PC-3 (cell line): ENCODE results near the gene S100PBP.

ENCODE experiments used
- EZH2 ChIP-seq: fragments of 300-600 bp; sonication (generic); IDR thresholded peaks from one replicate; pipeline ENCODE4 v1.6.1; 2017; ENCODE audit warnings: antibody characterized with exemption, mild to moderate bottlenecking, low read length; ENCODE audit not compliant: unreplicated experiment
- TF ChIP-seq, protein P1 (sequence below): fragments of 300-600 bp; sonication (generic); conservative IDR thresholded peaks from 2 replicates; pipeline ENCODE4 v1.5.1; 2017; ENCODE audit warnings: antibody characterized with exemption, low read depth, mild to moderate bottlenecking, low read length

DNA sequence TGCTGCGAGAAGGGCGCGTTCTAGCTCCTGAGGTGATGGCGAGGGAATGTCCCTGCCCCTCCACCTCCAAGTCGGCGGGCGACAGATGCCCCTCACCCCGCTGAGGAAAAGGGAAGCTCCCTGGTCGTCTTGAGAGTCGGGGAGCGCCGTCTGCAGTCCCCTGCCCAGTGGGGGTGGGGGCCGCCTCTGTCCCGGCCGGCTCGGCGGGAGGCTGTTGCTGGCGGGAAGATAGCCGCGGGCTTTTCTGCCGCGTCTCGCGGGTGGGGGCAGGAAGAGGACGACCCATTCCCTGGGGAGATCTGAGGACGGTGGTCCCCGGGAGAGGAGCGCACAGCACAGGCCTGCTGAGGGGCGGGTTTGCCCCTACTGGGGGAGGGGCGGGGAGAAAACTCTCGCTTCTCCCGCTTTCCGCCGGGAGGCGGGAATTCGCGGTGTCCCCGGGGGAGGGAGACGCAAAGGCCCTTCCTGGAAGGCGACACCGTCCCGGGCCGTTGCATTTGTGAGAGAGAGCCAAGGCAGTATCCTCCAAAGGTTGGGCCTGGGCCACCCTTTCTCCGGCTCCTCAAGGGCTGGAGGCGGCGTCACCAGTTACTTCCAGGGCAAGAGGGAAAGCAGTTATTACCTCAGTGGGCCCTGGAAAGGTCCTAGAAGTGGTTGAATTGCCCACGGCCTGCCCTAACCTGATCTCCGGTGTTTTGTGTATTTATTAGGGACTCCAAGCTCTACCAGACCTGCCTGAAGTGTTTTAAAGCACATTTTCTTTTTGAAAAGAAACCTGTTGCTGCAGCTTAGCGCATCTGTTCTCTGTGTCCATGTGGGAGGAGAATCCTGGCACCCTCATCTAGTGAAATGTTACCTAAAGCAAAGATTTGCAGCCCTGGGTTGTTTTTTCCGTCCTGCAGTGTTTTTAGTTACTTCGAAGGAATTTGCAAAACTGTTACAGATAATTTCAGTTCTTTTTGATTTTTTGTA, 648 bp downstream of the S100PBP start:
- TF ChIP-seq EZH2: no peak
- TF ChIP-seq, protein P1, sequence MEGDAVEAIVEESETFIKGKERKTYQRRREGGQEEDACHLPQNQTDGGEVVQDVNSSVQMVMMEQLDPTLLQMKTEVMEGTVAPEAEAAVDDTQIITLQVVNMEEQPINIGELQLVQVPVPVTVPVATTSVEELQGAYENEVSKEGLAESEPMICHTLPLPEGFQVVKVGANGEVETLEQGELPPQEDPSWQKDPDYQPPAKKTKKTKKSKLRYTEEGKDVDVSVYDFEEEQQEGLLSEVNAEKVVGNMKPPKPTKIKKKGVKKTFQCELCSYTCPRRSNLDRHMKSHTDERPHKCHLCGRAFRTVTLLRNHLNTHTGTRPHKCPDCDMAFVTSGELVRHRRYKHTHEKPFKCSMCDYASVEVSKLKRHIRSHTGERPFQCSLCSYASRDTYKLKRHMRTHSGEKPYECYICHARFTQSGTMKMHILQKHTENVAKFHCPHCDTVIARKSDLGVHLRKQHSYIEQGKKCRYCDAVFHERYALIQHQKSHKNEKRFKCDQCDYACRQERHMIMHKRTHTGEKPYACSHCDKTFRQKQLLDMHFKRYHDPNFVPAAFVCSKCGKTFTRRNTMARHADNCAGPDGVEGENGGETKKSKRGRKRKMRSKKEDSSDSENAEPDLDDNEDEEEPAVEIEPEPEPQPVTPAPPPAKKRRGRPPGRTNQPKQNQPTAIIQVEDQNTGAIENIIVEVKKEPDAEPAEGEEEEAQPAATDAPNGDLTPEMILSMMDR: no peak
